ENCODE data around the gene C17orf114. TPM values are rescaled to one million over a fixed set of nuclear protein-coding genes. Genes with fewer than 3 reads are reported as not detected.

The C17orf114 gene

Other genes with a start within 250 kb of the C17orf114 start
- 140 and 149 TPM in 2 replicates for gene MYBBP1A, start 246.9 kb downstream of the C17orf114 start, total RNA-seq (2014; rRNA removed; shearing (Covaris generic))
- gene GGT6, start 241.8 kb downstream of the C17orf114 start, total RNA-seq (2014; rRNA removed; shearing (Covaris generic)): not detected in 2 replicates
- 1.4 and 1.9 TPM in 2 replicates for gene SMTNL2, start 217.8 kb downstream of the C17orf114 start, total RNA-seq (2014; rRNA removed; shearing (Covaris generic))
- gene ALOX15, start 160.7 kb downstream of the C17orf114 start, total RNA-seq (2014; rRNA removed; shearing (Covaris generic)): 0.10 and 0.11 TPM in 2 replicates
- gene PELP1, start 98.2 kb downstream of the C17orf114 start, total RNA-seq (2014; rRNA removed; shearing (Covaris generic)): 73.8 and 77.2 TPM in 2 replicates
- 28.5 and 40.2 TPM in 2 replicates for gene ARRB2, start 91.7 kb downstream of the C17orf114 start, total RNA-seq (2014; rRNA removed; shearing (Covaris generic))
- gene MED11, start 70.9 kb downstream of the C17orf114 start, total RNA-seq (2014; rRNA removed; shearing (Covaris generic)): 24.8 and 27.9 TPM in 2 replicates
- 0.17 TPM in 1 of 2 replicates, not detected in the other for gene ZMYND15, start 62.5 kb downstream of the C17orf114 start, total RNA-seq (2014; rRNA removed; shearing (Covaris generic))
- gene CXCL16, start 62.4 kb downstream of the C17orf114 start, total RNA-seq (2014; rRNA removed; shearing (Covaris generic)): 0.42 and 2.0 TPM in 2 replicates
- gene TM4SF5, start 30.4 kb downstream of the C17orf114 start, total RNA-seq (2014; rRNA removed; shearing (Covaris generic)): not detected in 2 replicates
- not detected in 2 replicates for gene VMO1, start 16.0 kb downstream of the C17orf114 start, total RNA-seq (2014; rRNA removed; shearing (Covaris generic))
- not detected in 2 replicates for gene GLTPD2, start 13.4 kb downstream of the C17orf114 start, total RNA-seq (2014; rRNA removed; shearing (Covaris generic))
- gene PSMB6, start 6.2 kb downstream of the C17orf114 start, total RNA-seq (2014; rRNA removed; shearing (Covaris generic)): 348 and 395 TPM in 2 replicates
- 36.5 and 42.6 TPM in 2 replicates for gene PLD2, start 4.8 kb upstream of the C17orf114 start, total RNA-seq (2014; rRNA removed; shearing (Covaris generic))
- gene MINK1, start 31.0 kb upstream of the C17orf114 start, total RNA-seq (2014; rRNA removed; shearing (Covaris generic)): 42.4 and 58.2 TPM in 2 replicates
- gene C17orf107, start 97.2 kb upstream of the C17orf114 start, total RNA-seq (2014; rRNA removed; shearing (Covaris generic)): 7.6 and 7.8 TPM in 2 replicates
- gene CHRNE, start 100.8 kb upstream of the C17orf114 start, total RNA-seq (2014; rRNA removed; shearing (Covaris generic)): 0.67 and 0.69 TPM in 2 replicates
- not detected in 2 replicates for gene GP1BA, start 129.9 kb upstream of the C17orf114 start, total RNA-seq (2014; rRNA removed; shearing (Covaris generic))
- 143 and 169 TPM in 2 replicates for gene SLC25A11, start 137.7 kb upstream of the C17orf114 start, total RNA-seq (2014; rRNA removed; shearing (Covaris generic))
- 67.0 and 87.6 TPM in 2 replicates for gene RNF167, start 137.9 kb upstream of the C17orf114 start, total RNA-seq (2014; rRNA removed; shearing (Covaris generic))
- gene PFN1, start 146.2 kb upstream of the C17orf114 start, total RNA-seq (2014; rRNA removed; shearing (Covaris generic)): 1,296 and 1,480 TPM in 2 replicates
- gene ENO3, start 148.8 kb upstream of the C17orf114 start, total RNA-seq (2014; rRNA removed; shearing (Covaris generic)): 24.2 and 25.7 TPM in 2 replicates
- 103 and 105 TPM in 2 replicates for gene SPAG7, start 165.5 kb upstream of the C17orf114 start, total RNA-seq (2014; rRNA removed; shearing (Covaris generic))
- 1.6 and 3.8 TPM in 2 replicates for gene CAMTA2, start 185.3 kb upstream of the C17orf114 start, total RNA-seq (2014; rRNA removed; shearing (Covaris generic))
- gene INCA1, start 195.2 kb upstream of the C17orf114 start, total RNA-seq (2014; rRNA removed; shearing (Covaris generic)): 0.42 and 0.63 TPM in 2 replicates
- gene KIF1C, start 195.6 kb upstream of the C17orf114 start, total RNA-seq (2014; rRNA removed; shearing (Covaris generic)): 46.2 and 48.8 TPM in 2 replicates
- gene SLC52A1, start 233.1 kb upstream of the C17orf114 start, total RNA-seq (2014; rRNA removed; shearing (Covaris generic)): 0.10 TPM in 1 of 2 replicates, not detected in the other

Measured in H7 (cell line).